GM12864 (cell line): ENCODE results near the gene DOLPP1.

Experiments
- DNase-seq: peaks from one replicate; pipeline ENCODE4 v3.0.0-alpha.2; 2011; ENCODE audit warnings: low read depth
- H3K4me3 ChIP-seq: 2 replicates; pipeline ENCODE4 v1.5.1; 2011; ENCODE audit warnings: mild to moderate bottlenecking, low read depth, low read length, control low read depth
- CTCF ChIP-seq: IDR thresholded peaks from 2 replicates; pipeline ENCODE4 v1.5.1; 2011; ENCODE audit warnings: low read depth, mild to moderate bottlenecking, moderate library complexity, low read length, control low read depth, inconsistent platforms; ENCODE audit errors: missing control alignments

Gene DOLPP1

GRCh38 chr9:129100383-129101169, 19.7 kb downstream of the DOLPP1 start:
- H3K4me3 ChIP-seq = no peak overlapping the region
- no peak for TF ChIP-seq CTCF
- DNase-seq = no peak

GRCh38 chr9:129101279-129101678, 20.4 kb downstream of the DOLPP1 start:
- TF ChIP-seq CTCF = no peak
- no peak overlapping the region for H3K4me3 ChIP-seq
- DNase-seq = no peak

- no peak for DNase-seq
- H3K4me3 ChIP-seq = no peak overlapping the region
- no peak for TF ChIP-seq CTCF
Measured at GRCh38 chr9:129102095-129102525, 21.2 kb downstream of the DOLPP1 start.

- TF ChIP-seq CTCF = peak; percentile 76
- no peak overlapping the region for H3K4me3 ChIP-seq
- DNase-seq = no peak
Measured at GRCh38 chr9:129102791-129103594, 22.1 kb downstream of the DOLPP1 start.

- TF ChIP-seq CTCF = no peak
- no peak overlapping the region for H3K4me3 ChIP-seq
- no peak for DNase-seq
Measured at GRCh38 chr9:129103595-129103965, 22.7 kb downstream of the DOLPP1 start.

- no peak for TF ChIP-seq CTCF
- no peak for DNase-seq
- no peak overlapping the region for H3K4me3 ChIP-seq
Measured at GRCh38 chr9:129104051-129104450, 23.1 kb downstream of the DOLPP1 start.
